Measurements from ENCODE around the gene CMTM8. TPM values are rescaled to one million over a fixed set of nuclear protein-coding genes. Genes with fewer than 3 reads are reported as not detected.

The CMTM8 gene
- total and polyA plus RNA-seq, 3 experiments from 2014 or later, result 3.3 to 4.1 (median 3.3) TPM

GRCh38 chr3:32310918-32311839, 72.7 kb downstream of the CMTM8 start:
- Histone ChIP-seq H3K9me3 (ENCODE audit: low read length) (no peaks in the 10 kb centered on the region), H3K4me1 (ENCODE audit: insufficient read depth, low read length) (peaks cover 11% of the 10 kb centered on the region), H3K27ac (ENCODE audit: low read depth, low read length) (no peak overlapping the region), H3K27me3 (ENCODE audit: insufficient read depth, low read length, poor library complexity, severe bottlenecking) (no peaks in the 10 kb centered on the region), H3K4me3 (ENCODE audit: low read length) (no peak overlapping the region), H3K36me3 (ENCODE audit: insufficient read depth, low read length) (no peaks in the 10 kb centered on the region)
- POLR2A ChIA-PET, result no interaction called here
- CTCF ChIA-PET, result interaction anchor here (1.5 to 3.2 kb wide), 3 partner anchors 14 to 157 kb away, joined by 3 to 15 read pairs (median 12); no protein-coding TSS in a partner anchor
- no peak for DNase-seq
- no peaks in the 10 kb centered on the region for H3K27me3 Mint-ChIP-seq
- peak overlapping the region in 1 of 8 donors; percentile 7 for H3K27ac Mint-ChIP-seq
- peaks cover 0 to 4% (median 0%) of the 10 kb centered on the region in 3 donors for H3K36me3 Mint-ChIP-seq
- no peak overlapping the region for H3K4me3 Mint-ChIP-seq
- H3K4me1 Mint-ChIP-seq, result peaks cover 10 to 18% (median 13%) of the 10 kb centered on the region in 3 donors
- no peaks in the 10 kb centered on the region for H3K9me3 Mint-ChIP-seq

DNA sequence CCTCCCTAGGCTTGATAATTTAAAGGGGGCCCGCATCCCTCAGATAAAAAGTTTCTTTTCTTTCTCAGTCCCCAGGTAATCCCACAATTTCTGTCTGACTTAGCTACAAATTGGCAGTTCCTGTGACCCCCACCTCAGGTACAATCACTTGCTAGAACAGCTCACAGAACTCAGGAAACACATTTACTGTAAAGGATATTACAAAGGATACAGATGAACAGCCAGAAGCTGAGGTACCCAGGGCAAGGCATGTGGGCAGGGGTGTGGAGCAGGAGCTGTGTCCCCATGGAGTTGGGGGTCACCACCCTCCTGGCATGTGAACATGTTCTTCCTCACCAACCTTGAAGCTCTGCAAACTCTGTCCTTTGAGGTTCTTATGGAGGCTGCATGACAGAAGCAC, 73.8 kb downstream of the CMTM8 start:
- POLR2A ChIA-PET, result no interaction called here
- Histone ChIP-seq H3K4me1 (ENCODE audit: insufficient read depth, low read length) (peaks cover 11% of the 10 kb centered on the region), H3K9me3 (ENCODE audit: low read length) (no peaks in the 10 kb centered on the region), H3K27ac (ENCODE audit: low read depth, low read length) (no peak overlapping the region), H3K36me3 (ENCODE audit: insufficient read depth, low read length) (no peaks in the 10 kb centered on the region), H3K27me3 (ENCODE audit: insufficient read depth, low read length, poor library complexity, severe bottlenecking) (no peaks in the 10 kb centered on the region), H3K4me3 (ENCODE audit: low read length) (no peak overlapping the region)
- CTCF ChIA-PET, result interaction anchor here (0.9 to 3.2 kb wide), 6 partner anchors 9 to 186 kb away, joined by 3 to 15 read pairs (median 3); no protein-coding TSS in a partner anchor
- Mint-ChIP-seq H3K9me3 (no peaks in the 10 kb centered on the region), H3K27me3 (no peaks in the 10 kb centered on the region), H3K4me3 (no peak overlapping the region), H3K36me3 (peaks cover 0 to 4% (median 0%) of the 10 kb centered on the region in 3 donors), H3K27ac (peak overlapping the region in 1 of 8 donors; percentile 32), H3K4me1 (peaks cover 10 to 18% (median 13%) of the 10 kb centered on the region in 3 donors)
- DNase-seq, result no peak

DNA sequence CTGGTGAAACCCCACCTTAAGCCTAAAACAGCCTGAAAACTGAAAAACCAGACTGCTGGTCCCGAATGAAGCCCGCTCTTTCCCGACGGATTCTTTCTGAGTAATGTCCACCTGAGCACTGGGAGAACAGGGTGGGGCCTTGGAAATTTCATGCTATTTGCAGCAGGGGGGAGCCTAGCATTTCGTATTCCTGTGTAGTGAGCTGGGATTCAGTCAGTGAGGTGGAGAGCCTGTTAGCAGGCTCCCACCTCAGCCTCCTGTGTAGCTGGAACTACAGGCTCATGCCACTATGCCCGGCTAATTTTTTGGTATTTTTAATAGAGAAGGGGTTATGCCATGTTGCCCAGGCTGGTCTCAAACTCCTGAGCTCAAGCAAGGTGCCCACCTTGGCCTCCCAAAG, 74.7 kb downstream of the CMTM8 start:
- no peaks in the 10 kb centered on the region for H3K36me3 ChIP-seq (ENCODE audit: insufficient read depth, low read length)
- Mint-ChIP-seq H3K4me3 (peak overlapping the region in 1 of 7 donors; percentile 5), H3K27ac (peak overlapping the region in 2 of 8 donors; percentile 29 to 83), H3K36me3 (peaks cover 0 to 4% (median 0%) of the 10 kb centered on the region in 3 donors), H3K27me3 (no peaks in the 10 kb centered on the region), H3K9me3 (no peaks in the 10 kb centered on the region), H3K4me1 (peaks cover 10 to 18% (median 13%) of the 10 kb centered on the region in 3 donors)
- no peak overlapping the region for H3K27ac ChIP-seq (ENCODE audit: low read depth, low read length)
- DNase-seq, result no peak
- H3K4me1 ChIP-seq (ENCODE audit: insufficient read depth, low read length), result peaks cover 11% of the 10 kb centered on the region
- H3K27me3 ChIP-seq (ENCODE audit: insufficient read depth, low read length, poor library complexity, severe bottlenecking), result no peaks in the 10 kb centered on the region
- H3K4me3 ChIP-seq (ENCODE audit: low read length), result no peak overlapping the region
- H3K9me3 ChIP-seq (ENCODE audit: low read length), result no peaks in the 10 kb centered on the region
- ChIA-PET POLR2A (interaction anchor here (0.9 kb wide), 1 partner anchor 12 kb away, joined by 5 read pairs; no protein-coding TSS in a partner anchor), CTCF (interaction anchor here (0.9 to 3.2 kb wide), 5 partner anchors 10 to 185 kb away, joined by 3 to 15 read pairs (median 3); no protein-coding TSS in a partner anchor)

- peaks cover 11% of the 10 kb centered on the region for H3K4me1 ChIP-seq (ENCODE audit: insufficient read depth, low read length)
- Mint-ChIP-seq H3K4me3 (peak overlapping the region in 4 of 7 donors; percentile 27 to 70 (median 48)), H3K9me3 (no peaks in the 10 kb centered on the region), H3K27me3 (no peaks in the 10 kb centered on the region), H3K36me3 (peaks cover 0 to 4% (median 0%) of the 10 kb centered on the region in 3 donors), H3K4me1 (peaks cover 10 to 18% (median 13%) of the 10 kb centered on the region in 3 donors), H3K27ac (peak overlapping the region; percentile 29 to 87 (median 71))
- H3K27ac ChIP-seq (ENCODE audit: low read depth, low read length), result no peak overlapping the region
- H3K4me3 ChIP-seq (ENCODE audit: low read length), result no peak overlapping the region
- no peaks in the 10 kb centered on the region for H3K36me3 ChIP-seq (ENCODE audit: insufficient read depth, low read length)
- ChIA-PET POLR2A (interaction anchor here (0.6 kb wide), 1 partner anchor 75 kb away, joined by 3 read pairs; no protein-coding TSS in a partner anchor), CTCF (interaction anchor here (0.7 to 3.2 kb wide), 5 partner anchors 10 to 185 kb away, joined by 3 to 15 read pairs (median 3); no protein-coding TSS in a partner anchor)
- no peaks in the 10 kb centered on the region for H3K27me3 ChIP-seq (ENCODE audit: insufficient read depth, low read length, poor library complexity, severe bottlenecking)
- no peaks in the 10 kb centered on the region for H3K9me3 ChIP-seq (ENCODE audit: low read length)
- no peak for DNase-seq
Measured at GRCh38 chr3:32313723-32314473, 75.4 kb downstream of the CMTM8 start.

DNA sequence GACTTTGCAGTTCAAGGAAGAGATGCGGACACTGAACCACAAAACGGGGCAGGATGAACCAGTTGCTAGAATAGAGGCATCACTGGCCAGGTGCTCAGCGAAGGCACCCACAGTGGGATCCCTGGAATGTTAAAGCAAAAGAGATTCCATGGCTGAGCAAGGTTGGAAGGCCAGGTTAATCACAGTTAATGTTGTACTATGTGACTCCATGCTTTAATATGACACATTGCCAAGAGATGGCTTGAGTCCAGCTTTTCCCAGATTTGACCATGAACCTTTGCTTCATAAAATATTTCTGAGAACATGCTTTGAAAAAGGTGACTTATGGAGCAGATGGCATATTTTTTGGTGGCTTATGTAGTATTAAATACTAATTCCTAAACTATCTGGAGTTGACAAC, 77.0 kb downstream of the CMTM8 start:
- H3K4me3 Mint-ChIP-seq, result no peak overlapping the region
- no peaks in the 10 kb centered on the region for H3K9me3 Mint-ChIP-seq
- peaks cover 0 to 3% (median 0%) of the 10 kb centered on the region in 3 donors for H3K36me3 Mint-ChIP-seq
- ChIA-PET CTCF (interaction anchor here (0.7 kb wide), 1 partner anchor 18 kb away, joined by 3 read pairs; no protein-coding TSS in a partner anchor), POLR2A (no interaction called here)
- Histone ChIP-seq H3K27ac (ENCODE audit: low read depth, low read length) (no peak overlapping the region), H3K36me3 (ENCODE audit: insufficient read depth, low read length) (no peaks in the 10 kb centered on the region), H3K27me3 (ENCODE audit: insufficient read depth, low read length, poor library complexity, severe bottlenecking) (no peaks in the 10 kb centered on the region), H3K9me3 (ENCODE audit: low read length) (no peaks in the 10 kb centered on the region), H3K4me1 (ENCODE audit: insufficient read depth, low read length) (peaks cover 11% of the 10 kb centered on the region), H3K4me3 (ENCODE audit: low read length) (no peak overlapping the region)
- no peak for DNase-seq
- no peak overlapping the region for H3K27ac Mint-ChIP-seq
- peaks cover 10 to 18% (median 13%) of the 10 kb centered on the region in 3 donors for H3K4me1 Mint-ChIP-seq
- H3K27me3 Mint-ChIP-seq, result no peaks in the 10 kb centered on the region

DNA sequence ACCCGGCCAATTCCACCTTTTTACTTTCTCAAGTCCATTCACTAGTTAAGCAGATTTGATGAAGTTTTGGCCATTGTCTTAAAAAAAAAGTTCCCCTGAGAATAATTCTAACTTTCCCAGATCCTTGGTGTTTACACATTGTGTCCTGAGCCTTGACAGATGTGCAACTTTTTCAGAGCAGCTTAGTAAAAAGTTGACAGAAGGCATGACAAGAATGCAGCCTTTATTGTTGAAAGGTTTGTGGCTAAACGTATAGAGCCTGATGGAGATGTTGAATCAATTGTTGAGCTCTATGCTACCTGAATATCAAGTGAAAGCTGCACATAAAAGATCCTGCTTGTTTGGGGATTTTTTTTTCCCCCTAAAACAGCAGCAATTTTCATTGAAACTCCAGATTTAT, 77.8 kb downstream of the CMTM8 start:
- H3K36me3 Mint-ChIP-seq, result peaks cover 0 to 3% (median 0%) of the 10 kb centered on the region in 3 donors
- no peaks in the 10 kb centered on the region for H3K9me3 Mint-ChIP-seq
- peaks cover 11% of the 10 kb centered on the region for H3K4me1 ChIP-seq (ENCODE audit: insufficient read depth, low read length)
- no peak overlapping the region for H3K4me3 Mint-ChIP-seq
- H3K4me3 ChIP-seq (ENCODE audit: low read length), result no peak overlapping the region
- no peak overlapping the region for H3K27ac Mint-ChIP-seq
- DNase-seq, result no peak
- peaks cover 10 to 18% (median 13%) of the 10 kb centered on the region in 3 donors for H3K4me1 Mint-ChIP-seq
- H3K36me3 ChIP-seq (ENCODE audit: insufficient read depth, low read length), result no peaks in the 10 kb centered on the region
- CTCF ChIA-PET, result no interaction called here
- H3K9me3 ChIP-seq (ENCODE audit: low read length), result no peaks in the 10 kb centered on the region
- H3K27me3 Mint-ChIP-seq, result peaks cover 0 to 2% of the 10 kb centered on the region in 2 donors
- no peak overlapping the region for H3K27ac ChIP-seq (ENCODE audit: low read depth, low read length)
- POLR2A ChIA-PET, result no interaction called here
- no peaks in the 10 kb centered on the region for H3K27me3 ChIP-seq (ENCODE audit: insufficient read depth, low read length, poor library complexity, severe bottlenecking)

- ChIA-PET CTCF (no interaction called here), POLR2A (no interaction called here)
- no peaks in the 10 kb centered on the region for H3K9me3 ChIP-seq (ENCODE audit: low read length)
- no peak for DNase-seq
- Mint-ChIP-seq H3K9me3 (no peaks in the 10 kb centered on the region), H3K4me1 (peaks cover 10 to 18% (median 13%) of the 10 kb centered on the region in 3 donors), H3K4me3 (no peak overlapping the region), H3K27me3 (peaks cover 0 to 2% of the 10 kb centered on the region in 2 donors), H3K27ac (no peak overlapping the region), H3K36me3 (peaks cover 0 to 3% (median 0%) of the 10 kb centered on the region in 3 donors)
- H3K27ac ChIP-seq (ENCODE audit: low read depth, low read length), result no peak overlapping the region
- no peak overlapping the region for H3K4me3 ChIP-seq (ENCODE audit: low read length)
- H3K27me3 ChIP-seq (ENCODE audit: insufficient read depth, low read length, poor library complexity, severe bottlenecking), result no peaks in the 10 kb centered on the region
- H3K36me3 ChIP-seq (ENCODE audit: insufficient read depth, low read length), result no peaks in the 10 kb centered on the region
- peaks cover 11% of the 10 kb centered on the region for H3K4me1 ChIP-seq (ENCODE audit: insufficient read depth, low read length)
Measured at GRCh38 chr3:32316976-32317375, 78.5 kb downstream of the CMTM8 start.
